HepG2 (cell line): ENCODE results near the gene BSG. TPM values are rescaled to one million over a fixed set of nuclear protein-coding genes. Genes with fewer than 3 reads are reported as not detected.
"Not testable (repeated sequence)": the region's sequence is repeated elsewhere in the genome, so short reads cannot be mapped to it uniquely, and the experiment has no call there.

Experiments used
- ATAC-seq: fragments of 200-7000 bp; cut with Tn5 transposase; 3 replicates; pipeline ENCODE4 v1.9.1; 2020; ENCODE audit warnings: mild to moderate bottlenecking, moderate library complexity
- BruUV-seq: library from RNA; stranded (reverse); fragments of 400-500 nt; replicated peaks from 2 replicates; lab custom pipeline; 2021; lab: Mats Ljungman, UMichigan
- CTCF ChIA-PET: fragments of 300-600 bp; formaldehyde crosslinking; extraction: SDS; loops from one replicate; lab custom pipeline; 2021; ENCODE audit warnings: low total read pairs, inconsistent platforms, low intra/inter-chr PET ratio; lab: Yijun Ruan, JAX
- POLR2A ChIA-PET: fragments of 350-600 bp; sonication (Branson Sonifier 250); formaldehyde crosslinking; loops from one replicate; lab custom pipeline; 2020; ENCODE audit warnings: antibody characterized with exemption, inconsistent platforms; lab: Yijun Ruan, JAX
- DNase-seq: peaks from one replicate; pipeline ENCODE4 v3.0.0-alpha.2; 2015; ENCODE audit warnings: low spot score
- FAIRE-seq: peaks from 3 replicates; lab custom pipeline; 2011; peaks lifted over from hg19 to GRCh38; lab: Jason Lieb, UNC
- H2AFZ ChIP-seq: one replicate; pipeline ENCODE4 v1.6.1; 2011; ENCODE audit warnings: low read length, inconsistent platforms
- H3K27ac ChIP-seq: fragments of 300-600 bp; 3 replicates; pipeline ENCODE4 v1.8.0; 2011; ENCODE audit warnings: mixed run types, mild to moderate bottlenecking, mixed read lengths, low read length, inconsistent platforms; ENCODE audit not compliant: insufficient read depth; ENCODE audit errors: extremely low read length
- H3K27me3 ChIP-seq, 2 experiments: fragments of 200-600 bp in 1 of 2; 2 replicates in 1 of 2; 3 replicates in 1 of 2; pipeline versions ENCODE4 v1.6.0 to v1.8.0; 2011; ENCODE audit warnings: low read length in 2 of 2, mild to moderate bottlenecking in 2 of 2, moderate library complexity in 2 of 2, inconsistent platforms in 1 of 2; ENCODE audit not compliant: insufficient read depth in 2 of 2, control insufficient read depth in 1 of 2
- H3K36me3 ChIP-seq, 2 experiments: fragments of 200-600 bp in 1 of 2; replicated peaks in 1 of 2; 2 replicates in 1 of 2; 3 replicates in 1 of 2; pipeline versions ENCODE4 v1.5.1 to v1.8.0; 2011; ENCODE audit warnings: low read length in 2 of 2, inconsistent platforms in 1 of 2; ENCODE audit not compliant: insufficient read depth in 2 of 2, control insufficient read depth in 1 of 2
- H3K4me1 ChIP-seq: 2 replicates; pipeline ENCODE4 v1.5.1; 2012; ENCODE audit warnings: low read length, inconsistent platforms; ENCODE audit not compliant: insufficient read depth
- H3K4me2 ChIP-seq: 2 replicates; pipeline ENCODE4 v1.6.0; 2011; ENCODE audit warnings: low read depth, low read length, inconsistent platforms
- H3K4me3 ChIP-seq, 3 experiments: fragments of 200-600 bp in 1 of 3; sonication (generic), shearing (Covaris generic) in 1 of 3; replicated peaks in 1 of 3; 2 replicates each; pipeline ENCODE4 v1.5.1; 2011 to 2016; ENCODE audit warnings: low read length in 3 of 3, inconsistent platforms in 2 of 3, low read depth in 2 of 3, mild to moderate bottlenecking in 2 of 3, control low read depth in 1 of 3, mixed read lengths in 1 of 3; ENCODE audit not compliant: insufficient read depth in 1 of 3
- H3K79me2 ChIP-seq: one replicate; pipeline ENCODE4 v1.6.1; 2011; ENCODE audit warnings: low read length, inconsistent platforms; ENCODE audit not compliant: insufficient read depth
- H3K9ac ChIP-seq: 2 replicates; pipeline ENCODE4 v1.6.0; 2011; ENCODE audit warnings: mild to moderate bottlenecking, low read depth, low read length, inconsistent platforms; ENCODE audit not compliant: insufficient read depth
- H3K9me3 ChIP-seq: 2 replicates; pipeline ENCODE4 v1.5.1; 2012; ENCODE audit warnings: mild to moderate bottlenecking, low read length
- H4K20me1 ChIP-seq: 2 replicates; pipeline ENCODE4 v1.6.0; 2011; ENCODE audit warnings: inconsistent platforms, mild to moderate bottlenecking, low read length, moderate library complexity; ENCODE audit not compliant: insufficient read depth
- BORCS8-MEF2B ChIP-seq: sonication (generic); formaldehyde crosslinking; IDR thresholded peaks from 2 replicates; pipeline ENCODE4 v1.8.0; 2022; ENCODE audit warnings: mild to moderate bottlenecking, missing genetic modification reagents
- FOXJ3 ChIP-seq: sonication (generic); formaldehyde crosslinking; IDR thresholded peaks from 2 replicates; pipeline ENCODE4 v1.4.0; 2020; ENCODE audit warnings: missing genetic modification reagents, mild to moderate bottlenecking, borderline replicate concordance
- HMGXB4 ChIP-seq, 2 experiments: sonication (generic) in 1 of 2; formaldehyde crosslinking in 1 of 2; IDR thresholded peaks; 2 replicates each; pipeline versions ENCODE4 v1.4.0 to v1.6.1; 2018 to 2020; ENCODE audit warnings: missing genetic modification reagents in 2 of 2, borderline replicate concordance in 1 of 2, low read depth in 1 of 2, mild to moderate bottlenecking in 1 of 2, missing biosample characterization in 1 of 2
- HNRNPUL1 ChIP-seq: fragments of 200-400 bp; formaldehyde crosslinking; IDR thresholded peaks from 2 replicates; pipeline ENCODE4 v1.6.1; 2017; ENCODE audit warnings: low read depth, mild to moderate bottlenecking, low read length, moderate library complexity
- HOXA9 ChIP-seq: sonication (generic); formaldehyde crosslinking; IDR thresholded peaks from 2 replicates; pipeline ENCODE4 v1.8.1; 2022; ENCODE audit warnings: missing genetic modification reagents, mild to moderate bottlenecking, moderate library complexity, borderline replicate concordance
- TFDP2 ChIP-seq: sonication (generic); formaldehyde crosslinking; IDR thresholded peaks from 2 replicates; pipeline ENCODE4 v1.4.0; 2020; ENCODE audit warnings: missing genetic modification reagents
- ZNF33A ChIP-seq: sonication (generic); formaldehyde crosslinking; IDR thresholded peaks from 2 replicates; pipeline ENCODE4 v1.5.1; 2020; ENCODE audit warnings: missing genetic modification reagents, mild to moderate bottlenecking, moderate library complexity, borderline replicate concordance
- ZNF598 ChIP-seq: sonication (generic); formaldehyde crosslinking; IDR thresholded peaks from 2 replicates; pipeline ENCODE4 v1.5.1; 2020; ENCODE audit warnings: mild to moderate bottlenecking, missing genetic modification reagents, borderline replicate concordance
- ZNF710 ChIP-seq: sonication (generic); formaldehyde crosslinking; IDR thresholded peaks from 2 replicates; pipeline ENCODE4 v1.5.0; 2020; ENCODE audit warnings: mild to moderate bottlenecking, missing genetic modification reagents, borderline replicate concordance
- ZXDC ChIP-seq: sonication (generic); formaldehyde crosslinking; IDR thresholded peaks from 2 replicates; pipeline ENCODE4 v1.5.0; 2020; ENCODE audit warnings: mild to moderate bottlenecking, missing genetic modification reagents
- WGBS: methylation state at CpG from one replicate; pipeline ENCODE4 v1.1.6; 2017; ENCODE audit warnings: low lambda C conversion rate; 5-methylcytosine and 5-hydroxymethylcytosine counted together
- in situ Hi-C: cut with HindIII; loops from 2 replicates; pipeline ENCODE4 v1.10.0; 2017; ENCODE audit warnings: low pct_unique_long_range_greater_than_20kb; ENCODE audit not compliant: extremely low pct_ligation_motif_present
- intact Hi-C: fragments of 100-400 bp; cut with micrococcal nuclease; formaldehyde crosslinking; loops from one replicate; pipeline ENCODE4 v1.10.0; 2022; ENCODE audit not compliant: unreplicated experiment
- polyA plus RNA-seq, 8 experiments: library from polyadenylated mRNA; depleted of rRNA in 3 of 8; stranded (reverse) in 7 of 8; unstranded in 1 of 8; fragments of >200 nt; fragmentation: Illumina TruSeq in 4 of 8; extraction: Trizol in 4 of 8; gene quantifications; 2 replicates each; pipeline versions ENCODE4 v1.2.1 to v1.2.3, GENCODE V29; 2011 to 2016; ENCODE audit warnings: low read depth in 4 of 8, missing spikeins in 1 of 8, mixed read lengths in 1 of 8; ENCODE audit not compliant: insufficient read depth in 1 of 8
- total RNA-seq, 5 experiments: library from RNA; depleted of rRNA; stranded (reverse); fragments of >200 nt; fragmentation: Illumina TruSeq; extraction: Trizol; gene quantifications; 2 replicates each; pipeline ENCODE4 v1.2.3, GENCODE V29; 2016; ENCODE audit warnings: low read depth in 1 of 5

Gene BSG
- total and polyA plus RNA-seq, 2 of the 13 experiments (the other 11 are each of a cell fraction or from before 2014, with no cell fraction given): 309 to 754 TPM

- peak; percentile 55; the same call in 1 of the 2 replicates for TF ChIP-seq ZXDC (CRISPR knock-in tag)
- TF ChIP-seq HOXA9 (CRISPR knock-in tag): no peak
- no peak for TF ChIP-seq HNRNPUL1
- TF ChIP-seq ZNF710 (CRISPR knock-in tag): peak; percentile 63; the same call in 1 of the 2 replicates
- TF ChIP-seq ZNF33A: 0 out of 2 replicates have a peak, but pooled peaks have one; percentile 70
- peak; percentile 52; the same call in 1 of the 2 replicates for TF ChIP-seq ZNF598 (CRISPR knock-in tag)
- TF ChIP-seq HMGXB4 (CRISPR knock-in tag; IDR thresholded peaks at IDR 0.05; ENCODE audit: borderline replicate concordance in 1 of 2, low read depth in 1 of 2): peak; percentile 26 to 88; a peak in 2 of 4 replicates
- no peak; the same call in 1 of the 2 replicates for TF ChIP-seq TFDP2 (CRISPR knock-in tag)
- peak; percentile 53; the same call in 1 of the 2 replicates for TF ChIP-seq FOXJ3
- peak; percentile 57; the same call in 1 of the 2 replicates for TF ChIP-seq BORCS8-MEF2B (CRISPR knock-in tag)
Measured at GRCh38 chr19:584240-585001, 12.0 kb downstream of the BSG start (continued).

- H3K9ac ChIP-seq, ATAC-seq, BruUV-seq, H3K27ac ChIP-seq, H2AFZ ChIP-seq, H3K79me2 ChIP-seq, H3K4me3 ChIP-seq, DNase-seq, FAIRE-seq, H3K9me3 ChIP-seq, H3K4me2 ChIP-seq: not testable (repeated sequence)
- H3K27me3 ChIP-seq: peaks cover 5 to 20% of the 10 kb centered on the region in 2 experiments
- in situ Hi-C loops (loop anchor here (5.0 to 10.0 kb wide), 2 partner anchors 33 to 150 kb away; no protein-coding TSS in a partner anchor), intact Hi-C loops (loop anchor here (10.0 kb wide), 1 partner anchor 80 kb away; the partner anchor contains the start of gene RNF126)
- peaks cover 16 to 21% of the 10 kb centered on the region in 2 experiments; a peak in 4 of 5 replicates for H3K36me3 ChIP-seq
- H4K20me1 ChIP-seq: peaks cover 49% of the 10 kb centered on the region
- peaks cover 35% of the 10 kb centered on the region for H3K4me1 ChIP-seq
- WGBS: 86% methylated on average over 15 of the region's 34 CpGs
- ChIA-PET POLR2A (interaction anchor here (1.2 to 3.9 kb wide), 2 partner anchors 13 to 29 kb away, joined by 7 to 16 read pairs; partner anchors contain the start of gene BSG), CTCF (interaction anchor here (1.2 to 2.4 kb wide), 2 partner anchors 20 to 50 kb away, joined by 3 to 9 read pairs; no protein-coding TSS in a partner anchor)
Measured at GRCh38 chr19:585146-585545, 12.8 kb downstream of the BSG start.
